GM12878 (cell line): Measurements from ENCODE around the gene PDZD2. TPM values are rescaled to one million over a fixed set of nuclear protein-coding genes. Genes with fewer than 3 reads are reported as not detected.

Source experiments
- ATAC-seq: fragments of 200-7000 bp; cut with Tn5 transposase; 3 replicates; pipeline ENCODE4 v1.9.1; 2020; ENCODE audit warnings: mild to moderate bottlenecking, moderate library complexity
- BruUV-seq: library from RNA; stranded (reverse); fragments of 400-500 nt; replicated peaks from 2 replicates; lab custom pipeline; 2021; lab: Mats Ljungman, UMichigan
- CTCF ChIA-PET: fragments of 300-600 bp; sonication (Branson Sonifier 250); formaldehyde crosslinking; extraction: SDS; loops from one replicate; lab custom pipeline; 2021; ENCODE audit warnings: inconsistent platforms; lab: Yijun Ruan, JAX
- POLR2A ChIA-PET: fragments of 350-600 bp; formaldehyde crosslinking; extraction: SDS; loops from one replicate; lab custom pipeline; 2021; ENCODE audit warnings: inconsistent platforms; lab: Charles Lee
- RAD21 ChIA-PET: fragments of 300-600 bp; sonication (Branson Sonifier 250); formaldehyde crosslinking; loops from one replicate; lab custom pipeline; 2023; ENCODE audit warnings: antibody characterized with exemption; ENCODE audit not compliant: unreplicated experiment; lab: Charles Lee
- SMC1A ChIA-PET: fragments of 300-600 bp; sonication (Branson Sonifier 250); formaldehyde crosslinking; loops from one replicate; lab custom pipeline; 2023; ENCODE audit not compliant: unreplicated experiment, uncharacterized antibody; lab: Charles Lee
- DNase-seq: peaks from one replicate; pipeline ENCODE4 v3.0.0-alpha.2; 2011; ENCODE audit warnings: low read depth, low spot score
- FAIRE-seq: peaks from 3 replicates; lab custom pipeline; 2011; peaks lifted over from hg19 to GRCh38; lab: Jason Lieb, UNC
- H2AFZ ChIP-seq: 2 replicates; pipeline ENCODE4 v1.6.0; 2011; ENCODE audit warnings: low read depth, low read length, control low read depth; ENCODE audit not compliant: control insufficient read depth
- H3K27ac ChIP-seq: 2 replicates; pipeline ENCODE4 v1.5.1; 2011; ENCODE audit warnings: control low read depth; ENCODE audit not compliant: control insufficient read depth, insufficient read depth
- H3K27me3 ChIP-seq, 2 experiments: replicated peaks in 1 of 2; 2 replicates each; pipeline versions ENCODE4 v1.6.0 to v1.6.1; 2011; ENCODE audit warnings: low read length in 1 of 2; ENCODE audit not compliant: control insufficient read depth in 2 of 2, insufficient read depth in 2 of 2
- H3K36me3 ChIP-seq, 2 experiments: 2 replicates each; pipeline ENCODE4 v1.5.1; 2011; ENCODE audit warnings: low read length in 1 of 2; ENCODE audit not compliant: control insufficient read depth in 2 of 2, insufficient read depth in 2 of 2
- H3K4me1 ChIP-seq: 2 replicates; pipeline ENCODE4 v1.6.1; 2011; ENCODE audit warnings: mild to moderate bottlenecking, low read length, moderate library complexity, mixed read lengths; ENCODE audit not compliant: control insufficient read depth, insufficient read depth
- H3K4me2 ChIP-seq: 2 replicates; pipeline ENCODE4 v1.6.0; 2011; ENCODE audit warnings: control low read depth; ENCODE audit not compliant: control insufficient read depth, insufficient read depth
- H3K4me3 ChIP-seq: fragments of 200-600 bp; sonication (generic); 2 replicates; pipeline ENCODE4 v1.5.1; 2016
- H3K79me2 ChIP-seq: 2 replicates; pipeline ENCODE4 v1.6.0; 2011; ENCODE audit warnings: low read length; ENCODE audit not compliant: control insufficient read depth, insufficient read depth
- H3K9ac ChIP-seq: 2 replicates; pipeline ENCODE4 v1.8.0; 2011; ENCODE audit warnings: low read length, control low read depth, mixed read lengths; ENCODE audit not compliant: control insufficient read depth, insufficient read depth
- H3K9me3 ChIP-seq: replicated peaks from 3 replicates; pipeline ENCODE4 v1.5.1; 2011; ENCODE audit warnings: mild to moderate bottlenecking, low read length; ENCODE audit not compliant: control insufficient read depth, insufficient read depth
- H4K20me1 ChIP-seq: 2 replicates; pipeline ENCODE4 v1.6.0; 2011; ENCODE audit not compliant: control insufficient read depth, insufficient read depth
- ASH2L ChIP-seq: fragments of 300-600, 200-600 bp; sonication (generic); IDR thresholded peaks from 2 replicates; pipeline ENCODE4 v1.6.1; 2017; ENCODE audit warnings: low read depth, mild to moderate bottlenecking, borderline replicate concordance
- CHD4 ChIP-seq: fragments of 200-600 bp; sonication (generic); IDR thresholded peaks from 2 replicates; pipeline ENCODE4 v1.6.1; 2016; ENCODE audit warnings: mild to moderate bottlenecking
- E4F1 ChIP-seq: fragments of 450-650 bp; IDR thresholded peaks from 2 replicates; pipeline ENCODE4 v1.6.1; 2018; ENCODE audit warnings: borderline replicate concordance, mild to moderate bottlenecking; ENCODE audit not compliant: partially characterized antibody
- EP300 ChIP-seq, 2 experiments: fragments of 150-350 bp in 1 of 2; IDR thresholded peaks; 2 replicates each; pipeline ENCODE4 v1.6.1; 2011 to 2012; ENCODE audit warnings: low read depth in 2 of 2, low read length in 2 of 2, borderline replicate concordance in 1 of 2, improper control_type of control experiment in 1 of 2, inconsistent platforms in 1 of 2; ENCODE audit not compliant: control insufficient read depth in 1 of 2
- ESRRA ChIP-seq: IDR thresholded peaks from 2 replicates; pipeline ENCODE4 v1.6.1; 2012; ENCODE audit warnings: mild to moderate bottlenecking, low read length, improper control_type of control experiment
- FOXK2 ChIP-seq: fragments of 450-650 bp; IDR thresholded peaks from 2 replicates; pipeline ENCODE4 v1.6.1; 2017; ENCODE audit warnings: mild to moderate bottlenecking, moderate library complexity
- IRF4 ChIP-seq: IDR thresholded peaks from 2 replicates; pipeline ENCODE4 v1.6.1; 2011; ENCODE audit warnings: low read depth, low read length
- IRF5 ChIP-seq: fragments of 450-650 bp; IDR thresholded peaks from 2 replicates; pipeline ENCODE4 v1.6.1; 2017; ENCODE audit warnings: borderline replicate concordance
- PKNOX1 ChIP-seq: fragments of 450-650 bp; IDR thresholded peaks from 2 replicates; pipeline ENCODE4 v1.6.1; 2016; ENCODE audit warnings: mild to moderate bottlenecking
- RELB ChIP-seq: fragments of 450-650 bp; IDR thresholded peaks from 2 replicates; pipeline ENCODE4 v1.6.1; 2017; ENCODE audit warnings: low read depth, mild to moderate bottlenecking, moderate library complexity
- STAT1 ChIP-seq: fragments of 450-650 bp; conservative IDR thresholded peaks from 2 replicates; pipeline ENCODE4 v1.6.1; 2014; ENCODE audit warnings: antibody characterized with exemption, mild to moderate bottlenecking
- SUZ12 ChIP-seq: fragments of 200-600 bp; sonication (generic); IDR thresholded peaks from one replicate; pipeline ENCODE4 v1.6.1; 2018; ENCODE audit warnings: antibody characterized with exemption, mild to moderate bottlenecking; ENCODE audit not compliant: unreplicated experiment
- TARDBP ChIP-seq: IDR thresholded peaks from 2 replicates; pipeline ENCODE4 v1.6.1; 2016; ENCODE audit warnings: borderline replicate concordance
- USF1 ChIP-seq: IDR thresholded peaks from 2 replicates; pipeline ENCODE4 v1.6.1; 2011; ENCODE audit warnings: borderline replicate concordance, low read depth, mild to moderate bottlenecking, moderate library complexity, mixed read lengths, low read length; ENCODE audit not compliant: insufficient read depth; ENCODE audit errors: extremely low read length
- ZBED1 ChIP-seq: IDR thresholded peaks from 2 replicates; pipeline ENCODE4 v1.6.1; 2016; ENCODE audit warnings: borderline replicate concordance
- ZNF384 ChIP-seq: IDR thresholded peaks from 2 replicates; pipeline ENCODE4 v1.6.1; 2012; ENCODE audit warnings: low read depth, mild to moderate bottlenecking, low read length, improper control_type of control experiment, borderline replicate concordance
- WGBS: methylation state at CpG from one replicate; pipeline ENCODE4 v1.1.6; 2016; ENCODE audit warnings: low lambda C conversion rate; ENCODE audit not compliant: insufficient replicate concordance, insufficient coverage; ENCODE audit errors: missing lambda C conversion rate; 5-methylcytosine and 5-hydroxymethylcytosine counted together
- in situ Hi-C: fragments of 300-500 bp; cut with MboI; formaldehyde crosslinking; loops from 9 replicates; pipeline ENCODE4 v1.14.3; 2018; ENCODE audit warnings: mixed read lengths
- intact Hi-C: fragments of 100-400 bp; cut with micrococcal nuclease; formaldehyde crosslinking; loops from one replicate; pipeline ENCODE4 v1.14.2; 2022; ENCODE audit not compliant: unreplicated experiment
- polyA plus RNA-seq, 11 experiments: library from polyadenylated mRNA; depleted of rRNA in 4 of 11; unstranded in 6 of 11; stranded (reverse) in 5 of 11; fragments of >200 nt; fragmentation: Nextera tagmentation in 4 of 11; fragmentation: Illumina TruSeq in 1 of 11; extraction: Ambion mirVana in 4 of 11; extraction: Trizol in 1 of 11; gene quantifications; 1 replicate in 1 of 11; 2 replicates in 10 of 11; pipeline versions ENCODE4 v1.2.1 to v1.2.3, GENCODE V29; 2011 to 2016; ENCODE audit warnings: inconsistent platforms in 2 of 11, missing spikeins in 2 of 11, low read depth in 1 of 11
- total RNA-seq, 4 experiments: library from RNA; depleted of rRNA in 3 of 4; stranded (reverse); fragments of >200 nt in 3 of 4; fragmentation: Illumina TruSeq in 1 of 4; extraction: Trizol in 1 of 4; gene quantifications; 2 replicates each; pipeline versions ENCODE4 v1.2.1 to v1.2.3, GENCODE V29; 2013 to 2021

The PDZD2 gene
- total and polyA plus RNA-seq, 10 of the 15 experiments (the other 5 are each of a cell fraction or from before 2014, with no cell fraction given), result 0.01 to 0.58 (median 0.29) TPM; not detected in 3

- 43% methylated on average over 11 of the region's 11 CpGs for WGBS
- RAD21 ChIA-PET, result no interaction called here
- no peaks in the 10 kb centered on the region for H3K36me3 ChIP-seq
- H3K4me1 ChIP-seq, result no peaks in the 10 kb centered on the region
- in situ Hi-C loops (no loop called here), intact Hi-C loops (no loop called here)
- H3K9ac ChIP-seq, result no peak overlapping the region
- no peaks in the 10 kb centered on the region for H3K79me2 ChIP-seq
- SMC1A ChIA-PET, result no interaction called here
- no peak overlapping the region for H3K27ac ChIP-seq
- FAIRE-seq, result no peak
- no peak overlapping the region for H3K4me2 ChIP-seq
- H2AFZ ChIP-seq, result no peak overlapping the region
- no peaks in the 10 kb centered on the region for H3K27me3 ChIP-seq
- H3K9me3 ChIP-seq, result no peaks in the 10 kb centered on the region
- CTCF ChIA-PET, result interaction anchor here (1.1 kb wide), 1 partner anchor 9 kb away, joined by 3 read pairs; no protein-coding TSS in a partner anchor
- no TSS peak for BruUV-seq
- no peak overlapping the region for H3K4me3 ChIP-seq
- DNase-seq, result no peak
- ATAC-seq, result no peak
- POLR2A ChIA-PET, result no interaction called here
- no peaks in the 10 kb centered on the region for H4K20me1 ChIP-seq
- no peak for TF ChIP-seq TARDBP
- no peak for TF ChIP-seq ESRRA
- no peak for TF ChIP-seq SUZ12
- no peak for TF ChIP-seq RELB
- TF ChIP-seq E4F1, result no peak
- TF ChIP-seq EP300 (IDR thresholded peaks at IDR 0.05; ENCODE audit: borderline replicate concordance in 1 of 2, control insufficient read depth in 1 of 2, low read depth in 2 of 2, low read length in 2 of 2), result no peak
- TF ChIP-seq IRF4, result no peak
- TF ChIP-seq STAT1, result no peak
- no peak for TF ChIP-seq FOXK2
- no peak for TF ChIP-seq ZNF384
- TF ChIP-seq USF1, result no peak
- no peak for TF ChIP-seq CHD4
- TF ChIP-seq IRF5, result no peak
- no peak for TF ChIP-seq ZBED1
- TF ChIP-seq PKNOX1, result no peak
- TF ChIP-seq ASH2L, result no peak
These were observed 24.5 kb upstream of the PDZD2 start for GRCh38 chr5:31614151-31615020.
